GM12872 (cell line): ENCODE measurements around the gene RNF220.

Experiments
- CTCF ChIP-seq: IDR thresholded peaks from 3 replicates; pipeline ENCODE4 v1.5.1; 2011; ENCODE audit warnings: low read depth, mild to moderate bottlenecking, low read length, moderate library complexity; ENCODE audit not compliant: insufficient read depth

The RNF220 gene

DNA sequence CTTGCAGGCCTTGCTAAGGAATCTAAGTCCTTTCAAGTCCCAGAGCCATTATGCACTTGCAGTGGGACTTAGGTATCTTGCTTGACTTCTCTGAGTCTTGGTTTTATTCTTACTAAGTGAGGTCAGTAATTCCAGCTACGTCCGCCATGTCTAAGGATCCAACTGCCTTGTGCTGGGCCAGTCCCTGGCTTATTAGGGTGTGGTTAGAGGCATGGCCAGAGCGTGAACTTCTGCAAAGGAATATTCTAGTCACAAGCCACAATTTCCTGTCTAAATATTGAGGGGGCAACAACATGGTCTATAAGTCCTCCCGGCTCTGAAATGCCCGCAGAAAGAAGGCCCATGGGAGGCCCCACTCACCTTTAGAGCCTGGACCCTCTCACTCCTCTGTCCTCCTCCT, 186.3 kb downstream of the RNF220 start:
- no peak for TF ChIP-seq CTCF

DNA sequence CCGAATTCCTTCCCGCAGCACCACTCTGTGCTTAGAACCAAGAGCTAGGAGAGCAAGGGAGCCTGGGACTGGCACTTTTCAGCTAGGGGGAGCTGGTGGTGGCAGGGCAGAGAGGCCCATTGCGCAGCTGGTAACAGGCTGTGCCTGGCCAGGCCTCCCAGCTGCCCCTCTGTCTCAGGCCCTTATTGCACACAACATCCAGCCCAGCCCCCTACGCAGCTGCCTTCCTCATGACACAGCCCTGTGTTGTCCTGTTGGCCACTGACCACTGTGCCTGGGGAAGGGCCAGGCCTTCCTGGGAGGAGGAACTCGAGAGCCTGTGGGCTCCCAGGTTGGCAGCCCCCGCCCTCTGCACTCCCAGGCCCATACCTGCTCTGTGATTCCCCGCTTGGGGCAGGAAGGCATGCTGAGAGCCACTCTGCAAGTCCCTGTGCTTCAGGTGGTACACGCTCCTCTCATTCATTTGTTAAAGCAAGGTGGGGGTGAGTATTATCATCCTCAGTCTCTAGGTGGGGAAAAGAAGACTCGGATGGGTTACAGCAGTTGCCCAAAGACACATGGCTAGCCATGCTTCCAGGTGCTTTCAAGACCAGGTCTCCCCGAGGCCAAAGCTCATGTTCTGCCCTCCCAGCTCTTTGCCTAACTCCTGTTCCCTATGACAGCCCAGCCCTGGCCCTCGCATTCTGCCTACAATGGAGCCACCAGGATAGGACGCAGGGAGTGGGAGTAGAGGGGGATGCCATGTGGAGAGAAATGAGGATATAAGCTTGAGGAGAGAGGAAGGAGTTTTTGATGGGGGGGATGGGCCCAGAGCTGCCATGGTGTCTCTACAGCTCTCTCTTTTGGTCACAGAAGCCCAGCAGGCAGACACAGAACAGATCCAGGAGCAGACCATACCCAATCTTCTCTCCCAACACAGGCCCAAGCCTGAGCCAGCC, 187.4 kb downstream of the RNF220 start:
- no peak for TF ChIP-seq CTCF

- TF ChIP-seq CTCF: no peak
These were observed 189.3 kb downstream of the RNF220 start for GRCh38 chr1:44594353-44594752.

GRCh38 chr1:44594871-44595735, 190.0 kb downstream of the RNF220 start:
- peak; percentile 94 for TF ChIP-seq CTCF

GRCh38 chr1:44596511-44596910, 191.5 kb downstream of the RNF220 start:
- TF ChIP-seq CTCF: no peak

DNA sequence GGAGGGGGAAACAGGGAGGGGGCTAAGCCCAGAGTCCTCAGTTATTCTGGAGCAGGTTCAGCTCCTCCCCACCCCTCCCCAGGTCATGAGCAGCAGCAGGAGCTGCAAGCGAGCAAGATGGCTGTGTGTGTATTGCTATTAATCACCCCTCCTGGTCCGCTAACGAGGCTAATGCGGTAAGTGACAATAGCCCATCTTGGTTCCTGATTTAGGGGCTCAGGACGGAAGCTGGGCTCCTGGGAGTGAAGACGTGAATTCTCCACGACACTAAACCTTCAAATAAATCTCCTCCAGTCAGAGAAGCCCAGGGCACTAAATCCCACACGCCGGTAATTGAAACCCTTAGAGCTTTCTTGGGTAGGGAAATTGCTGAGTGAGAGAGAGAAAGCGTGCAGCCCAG, 193.1 kb downstream of the RNF220 start:
- TF ChIP-seq CTCF: no peak

GRCh38 chr1:44602634-44603628, 197.9 kb downstream of the RNF220 start:
- no peak for TF ChIP-seq CTCF
